Germinal center (tissue), 1 donor: Measurements from ENCODE around the gene CASP1.
"Not testable (repeated sequence)": the region's sequence is repeated elsewhere in the genome, so short reads cannot be mapped to it uniquely, and the experiment has no call there.

Source experiments
- DNase-seq: peaks from one replicate; pipeline ENCODE4 v3.0.0; 2012; ENCODE audit warnings: mixed read lengths, low spot score

The CASP1 gene

GRCh38 chr11:105045676-105046296, 10.8 kb upstream of the CASP1 start:
- no peak for DNase-seq

DNA sequence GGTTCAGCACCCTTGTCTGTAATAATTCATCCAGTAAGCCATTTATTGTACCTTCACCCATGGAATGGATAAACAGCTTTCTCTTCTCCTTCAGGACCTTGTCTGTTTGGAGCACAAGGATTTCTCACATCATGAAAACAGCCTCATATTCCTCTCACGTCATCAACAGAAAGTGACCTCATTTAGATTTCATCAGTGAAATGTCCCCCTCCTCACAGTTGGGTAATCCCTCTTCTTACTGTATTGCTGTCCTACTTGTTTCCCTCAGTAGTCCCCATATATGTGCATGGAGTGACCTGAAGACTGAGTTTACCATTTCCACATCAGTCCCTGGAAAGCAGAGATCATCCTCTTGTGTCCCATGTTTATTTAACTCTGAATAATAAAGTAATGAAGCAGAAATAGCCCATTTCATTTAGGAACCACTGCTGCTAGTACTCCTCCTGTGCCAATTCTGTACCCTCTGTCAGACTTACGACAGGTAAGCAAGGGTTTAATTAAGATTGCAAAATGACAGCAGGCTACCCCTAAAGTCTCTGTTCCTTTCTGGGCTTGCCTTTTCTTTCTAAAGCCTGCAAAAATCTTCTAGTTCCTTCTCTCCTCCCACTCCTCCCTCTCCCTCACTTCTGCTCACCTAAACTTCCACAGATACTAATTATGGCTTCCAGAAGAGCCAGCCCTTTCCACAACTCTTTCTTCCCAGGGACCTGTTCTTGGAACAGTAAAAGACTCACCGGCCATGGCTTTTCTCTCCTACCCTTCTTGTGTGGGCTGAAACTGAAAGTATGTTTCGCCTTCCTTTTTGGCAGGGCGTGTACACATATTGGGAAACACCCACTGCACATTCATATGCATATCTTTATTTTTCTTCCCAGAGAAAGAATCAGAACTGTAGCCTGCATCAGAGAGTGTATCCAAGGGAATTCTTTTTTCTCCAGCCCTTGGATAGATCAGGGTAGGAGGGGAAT, 9.9 kb upstream of the CASP1 start, which contains the start of gene CARD16:
Gene CARD16, minus strand, starts transcription at position 779 of the 968 bp plus-strand sequence. Its CDS starts 38 bp downstream, at position 741.
- DNase-seq, result peak; percentile 6

GRCh38 chr11:105042178-105042577, 7.2 kb upstream of the CASP1 start:
- no peak for DNase-seq

GRCh38 chr11:105040703-105041102, 5.8 kb upstream of the CASP1 start:
- DNase-seq, result no peak

DNA sequence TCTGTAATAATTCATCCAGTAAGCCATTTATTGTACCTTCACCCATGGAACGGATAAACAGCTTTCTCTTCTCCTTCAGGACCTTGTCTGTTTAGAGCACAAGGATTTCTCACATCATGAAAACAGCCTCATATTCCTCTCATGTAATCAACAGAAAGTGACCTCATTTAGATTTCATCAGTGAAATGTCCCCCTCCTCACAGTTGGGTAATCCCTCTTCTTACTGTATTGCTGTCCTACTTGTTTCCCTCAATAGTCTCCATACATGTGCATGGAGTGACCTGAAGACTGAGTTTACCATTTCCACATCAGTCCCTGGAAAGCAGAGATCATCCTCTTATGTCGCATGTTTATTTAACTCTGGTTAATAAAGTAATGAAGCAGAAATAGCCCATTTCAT, 556 bp downstream of the CASP1 start:
- not testable (repeated sequence) for DNase-seq

DNA sequence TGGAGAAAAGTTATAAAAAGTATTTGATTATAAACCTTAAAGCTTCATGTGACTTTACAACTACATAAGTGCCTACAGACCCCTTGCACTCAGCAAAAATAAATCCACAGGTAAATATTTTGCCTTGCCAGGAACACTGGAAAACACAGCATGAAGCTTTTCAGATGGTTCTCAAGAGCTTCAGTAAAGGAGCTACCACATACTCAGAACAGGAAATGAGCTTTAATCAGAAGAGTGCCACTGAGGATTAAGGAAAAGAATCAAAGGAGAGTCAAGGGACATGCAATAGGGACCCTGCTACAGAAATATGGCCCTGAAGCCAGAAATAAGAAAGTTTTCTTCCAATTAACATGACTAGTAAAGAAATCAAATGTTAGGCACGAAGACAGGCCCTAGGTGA, 1.2 kb downstream of the CASP1 start:
- DNase-seq, result no peak

GRCh38 chr11:105033343-105033742, 1.6 kb downstream of the CASP1 start:
- DNase-seq, result no peak

DNA sequence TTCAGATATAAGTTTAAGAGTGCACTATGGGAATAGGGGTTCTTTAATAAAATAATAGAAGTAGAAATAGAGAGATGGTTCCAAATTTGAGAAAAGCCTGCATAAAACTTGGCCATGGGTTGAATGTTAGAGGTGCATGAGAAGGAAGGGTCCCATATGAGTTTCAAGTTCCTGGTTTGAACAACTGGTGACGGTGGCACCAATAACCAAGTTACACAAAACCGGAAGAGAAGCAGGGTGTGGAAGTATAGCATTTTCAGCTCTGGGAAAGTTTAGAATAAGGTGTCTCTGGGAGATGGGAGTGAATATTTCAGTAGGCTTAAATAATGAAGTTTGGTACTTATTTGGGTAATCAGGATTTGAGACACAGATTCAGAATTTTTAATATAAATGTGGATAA, 2.4 kb downstream of the CASP1 start:
- DNase-seq, result no peak

GRCh38 chr11:105027678-105028077, 7.3 kb downstream of the CASP1 start:
- DNase-seq, result no peak

- DNase-seq, result no peak
Measured at GRCh38 chr11:105024394-105024793, 10.6 kb downstream of the CASP1 start.

- no peak for DNase-seq
Measured at GRCh38 chr11:105023003-105023402, 11.9 kb downstream of the CASP1 start, which contains the start of gene CASP5. Gene CASP5 (minus strand): TSS chr11:105023168. CDS start chr11:105023136, 32 bp downstream.

- DNase-seq, result no peak
Measured at GRCh38 chr11:105022527-105022926, 12.4 kb downstream of the CASP1 start.

GRCh38 chr11:105007463-105007862, 27.5 kb downstream of the CASP1 start:
- no peak for DNase-seq

- no peak for DNase-seq
Measured at GRCh38 chr11:105005451-105005845, 29.5 kb downstream of the CASP1 start.

DNA sequence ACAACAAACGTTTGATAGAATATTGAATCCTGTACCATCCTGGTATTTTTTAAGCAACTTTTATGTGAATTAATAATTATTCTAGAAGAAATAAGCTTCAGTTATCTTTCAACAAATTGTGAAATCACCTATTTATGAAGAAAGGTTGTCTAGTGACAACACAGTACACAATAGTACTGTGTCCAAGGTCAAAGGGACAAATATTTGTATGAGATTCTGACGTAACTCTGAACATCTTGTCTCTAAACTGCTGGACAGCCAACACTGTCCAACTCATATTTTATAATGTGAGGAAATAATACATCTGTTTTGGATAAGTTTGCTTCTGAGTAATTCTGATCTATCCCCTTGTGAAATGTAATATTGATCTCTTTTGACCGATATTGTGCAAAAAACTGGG, 30.9 kb downstream of the CASP1 start:
- DNase-seq, result no peak

DNA sequence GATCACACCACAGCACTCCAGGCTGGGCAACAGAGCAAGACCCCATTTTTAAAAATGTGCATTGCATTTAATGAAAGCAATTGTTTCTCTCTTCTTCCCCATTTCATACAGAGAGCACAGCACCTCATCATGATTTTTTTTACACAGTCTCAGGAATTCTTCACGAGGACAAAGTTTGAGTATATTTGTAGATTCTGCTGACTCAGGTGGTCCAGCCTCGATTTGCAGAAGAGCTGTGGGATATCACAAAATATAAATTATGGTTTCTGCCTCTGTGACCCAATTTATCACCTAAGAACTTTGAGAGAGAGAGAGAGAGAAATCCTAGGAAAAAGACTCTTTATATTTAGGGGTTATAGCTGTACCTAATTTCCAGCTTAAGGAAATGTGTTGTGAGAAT, 31.8 kb downstream of the CASP1 start:
- DNase-seq, result no peak

DNA sequence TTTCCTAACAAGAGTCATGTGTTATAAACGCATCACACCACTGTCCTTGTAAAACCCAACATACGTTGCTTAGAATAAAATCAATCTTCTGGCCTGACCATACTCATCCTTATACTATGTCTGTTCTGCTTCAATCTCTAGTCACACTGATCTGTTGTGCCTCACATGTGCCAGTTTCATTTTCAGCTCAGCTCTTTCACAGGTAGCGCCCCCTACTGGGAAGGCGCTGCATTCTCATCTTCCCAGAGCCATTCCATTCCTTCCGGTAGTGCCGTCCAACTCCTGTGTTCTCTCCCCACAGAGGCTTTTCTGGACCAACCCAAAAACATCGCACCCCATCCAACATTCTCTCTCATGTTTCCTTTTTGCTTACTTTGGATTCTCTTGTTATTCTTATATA, 34.1 kb downstream of the CASP1 start:
- DNase-seq, result peak; percentile 27

GRCh38 chr11:105000167-105000566, 34.8 kb downstream of the CASP1 start:
- DNase-seq, result no peak

- no peak for DNase-seq
Measured at GRCh38 chr11:104999721-105000120, 35.2 kb downstream of the CASP1 start.

DNA sequence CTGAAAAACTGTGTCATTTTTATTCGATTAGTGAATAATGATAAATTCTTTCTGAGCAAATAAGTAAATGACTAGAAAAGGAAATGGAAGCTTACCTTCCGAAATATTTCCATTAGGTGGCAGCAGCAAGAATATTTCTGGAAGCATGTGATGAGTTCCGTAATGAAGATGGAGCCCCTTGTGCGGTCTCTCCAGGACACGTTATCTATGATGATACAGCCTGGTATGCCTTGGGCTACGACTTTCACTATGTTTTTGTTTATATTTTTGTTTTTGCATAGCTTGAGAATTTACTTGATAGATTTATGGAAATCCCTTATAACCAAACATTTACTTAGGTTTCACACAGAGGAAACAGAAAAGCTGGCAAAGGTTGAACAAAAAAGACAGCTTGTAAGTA, 37.7 kb downstream of the CASP1 start:
- no peak for DNase-seq

- no peak for DNase-seq
Measured at GRCh38 chr11:104995001-104995408, 39.9 kb downstream of the CASP1 start.

DNA sequence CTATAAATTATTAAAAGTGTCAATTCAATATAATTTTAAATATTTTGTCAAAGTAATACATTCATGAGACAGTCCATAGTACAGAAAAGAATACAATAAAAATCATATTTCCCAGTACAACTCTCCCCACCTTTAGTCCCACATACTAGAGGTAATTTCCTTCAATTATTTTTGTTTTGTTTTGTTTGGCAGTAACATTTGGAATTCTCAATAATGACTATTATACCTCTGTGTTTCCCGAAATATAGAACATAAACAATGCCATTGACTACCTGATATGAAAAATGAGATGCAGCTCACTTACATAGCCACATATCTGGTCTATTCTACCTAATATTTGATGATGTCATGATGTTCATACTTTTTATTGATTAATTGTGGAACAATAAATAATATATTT, 42.2 kb downstream of the CASP1 start:
- no peak for DNase-seq

DNA sequence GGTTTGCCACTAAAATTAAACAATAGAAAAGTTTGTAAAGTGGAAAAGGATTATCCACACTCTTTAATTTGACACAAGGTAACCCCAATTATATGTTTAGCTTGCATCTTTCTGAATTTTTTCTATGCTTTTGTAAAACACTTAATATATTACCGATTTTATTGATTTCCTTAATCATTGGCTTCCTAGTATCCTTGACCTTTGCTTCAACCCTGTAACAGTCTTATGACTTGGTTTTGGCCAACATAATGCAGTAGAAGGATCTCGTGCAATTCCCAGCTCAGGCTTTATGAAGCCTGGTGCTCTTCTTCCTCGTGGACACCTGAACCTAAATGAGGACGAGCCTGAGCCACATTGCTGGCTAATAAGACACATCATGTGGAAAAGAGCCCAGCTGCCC, 43.0 kb downstream of the CASP1 start:
- no peak for DNase-seq
